ENCODE results near the gene RPL35.

Gene RPL35

GRCh38 chr9:124861342-124862229, at the start of gene RPL35, which contains the start of gene ARPC5L:
TSS of gene RPL35 (minus strand) at chr9:124861957. CDS start at chr9:124861912, 45 bp downstream.
TSS of gene ARPC5L (plus strand) at chr9:124862130. CDS start at chr9:124869291, 7,161 bp downstream.
- H3K27ac ChIP-seq (ENCODE audit: low read length) = peak within 1 kb of the TSS; percentile 75
- H3K4me1 ChIP-seq (ENCODE audit: control insufficient read depth, low read depth, low read length) = peaks cover 7% of the 10 kb centered on the region
- peak within 1 kb of the TSS; percentile 97 for H3K9ac ChIP-seq (ENCODE audit: low read length)
- H3K36me3 ChIP-seq (ENCODE audit: control insufficient read depth, low read depth, low read length) = peaks cover 43% of the 10 kb centered on the region
- peak within 1 kb of the TSS; percentile 99 for H3K4me3 ChIP-seq (ENCODE audit: low read length)
- no peaks in the 10 kb centered on the region for H3K27me3 ChIP-seq (ENCODE audit: control insufficient read depth, insufficient read depth, low read length)
- H3K9me3 ChIP-seq (ENCODE audit: control insufficient read depth, low read depth, low read length) = no peaks in the 10 kb centered on the region

DNA sequence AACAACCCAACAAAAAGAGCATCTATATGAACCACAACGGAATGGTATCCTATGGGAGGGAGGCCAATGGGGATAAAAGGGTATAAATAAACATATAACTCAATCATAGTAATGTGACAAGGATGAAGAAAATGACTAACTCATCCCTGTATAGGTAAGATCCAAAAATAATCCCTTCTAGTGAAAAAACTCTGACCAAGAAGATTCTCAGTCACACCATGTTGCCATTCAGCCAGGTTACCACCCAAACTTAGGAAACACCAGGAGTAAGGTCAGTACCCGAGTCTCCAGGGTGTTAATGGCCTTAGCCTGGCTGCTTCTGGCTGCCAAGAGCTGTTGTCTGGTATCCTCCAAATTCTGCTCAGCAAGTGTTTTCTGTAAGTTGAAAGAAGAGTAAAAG, 46.3 kb upstream of the RPL35 start:
- no peak overlapping the region for H3K9ac ChIP-seq (ENCODE audit: low read length)
- H3K27me3 ChIP-seq (ENCODE audit: control insufficient read depth, insufficient read depth, low read length) = no peaks in the 10 kb centered on the region
- H3K36me3 ChIP-seq (ENCODE audit: control insufficient read depth, low read depth, low read length) = no peaks in the 10 kb centered on the region
- H3K27ac ChIP-seq (ENCODE audit: low read length) = no peak overlapping the region
- no peaks in the 10 kb centered on the region for H3K9me3 ChIP-seq (ENCODE audit: control insufficient read depth, low read depth, low read length)
- no peak overlapping the region for H3K4me3 ChIP-seq (ENCODE audit: low read length)
- H3K4me1 ChIP-seq (ENCODE audit: control insufficient read depth, low read depth, low read length) = no peaks in the 10 kb centered on the region

DNA sequence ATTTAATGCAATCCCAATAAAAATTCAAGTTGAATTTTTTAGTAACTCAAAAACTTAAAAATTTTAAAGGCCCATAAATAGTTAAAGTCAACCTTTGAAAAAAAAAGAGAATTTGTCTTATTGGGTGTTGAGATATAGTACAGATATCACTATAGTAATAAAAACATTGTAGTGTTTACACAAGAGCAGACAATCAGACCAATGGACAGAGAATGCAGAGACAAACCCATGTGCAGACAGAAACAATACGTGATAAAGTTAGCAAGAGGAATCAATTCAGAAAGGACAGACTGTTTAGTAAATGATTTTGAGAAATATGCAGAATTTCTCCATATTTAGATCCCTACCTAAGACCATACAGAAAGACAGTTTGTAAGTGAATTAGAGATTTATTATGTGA, 45.2 kb upstream of the RPL35 start:
- H3K27me3 ChIP-seq (ENCODE audit: control insufficient read depth, insufficient read depth, low read length) = no peaks in the 10 kb centered on the region
- no peak overlapping the region for H3K27ac ChIP-seq (ENCODE audit: low read length)
- no peak overlapping the region for H3K9ac ChIP-seq (ENCODE audit: low read length)
- no peaks in the 10 kb centered on the region for H3K4me1 ChIP-seq (ENCODE audit: control insufficient read depth, low read depth, low read length)
- H3K36me3 ChIP-seq (ENCODE audit: control insufficient read depth, low read depth, low read length) = no peaks in the 10 kb centered on the region
- H3K9me3 ChIP-seq (ENCODE audit: control insufficient read depth, low read depth, low read length) = no peaks in the 10 kb centered on the region
- no peak overlapping the region for H3K4me3 ChIP-seq (ENCODE audit: low read length)

GRCh38 chr9:124899845-124900244, 38.1 kb upstream of the RPL35 start:
- Histone ChIP-seq H3K4me3 (ENCODE audit: low read length) (no peak overlapping the region), H3K4me1 (ENCODE audit: control insufficient read depth, low read depth, low read length) (no peaks in the 10 kb centered on the region), H3K27me3 (ENCODE audit: control insufficient read depth, insufficient read depth, low read length) (no peaks in the 10 kb centered on the region), H3K27ac (ENCODE audit: low read length) (no peak overlapping the region), H3K9me3 (ENCODE audit: control insufficient read depth, low read depth, low read length) (no peaks in the 10 kb centered on the region), H3K9ac (ENCODE audit: low read length) (no peak overlapping the region), H3K36me3 (ENCODE audit: control insufficient read depth, low read depth, low read length) (no peaks in the 10 kb centered on the region)

GRCh38 chr9:124897570-124898460, 36.1 kb upstream of the RPL35 start:
- no peak overlapping the region for H3K27ac ChIP-seq (ENCODE audit: low read length)
- H3K9ac ChIP-seq (ENCODE audit: low read length) = no peak overlapping the region
- H3K4me3 ChIP-seq (ENCODE audit: low read length) = no peak overlapping the region
- no peaks in the 10 kb centered on the region for H3K9me3 ChIP-seq (ENCODE audit: control insufficient read depth, low read depth, low read length)
- H3K36me3 ChIP-seq (ENCODE audit: control insufficient read depth, low read depth, low read length) = no peaks in the 10 kb centered on the region
- no peaks in the 10 kb centered on the region for H3K4me1 ChIP-seq (ENCODE audit: control insufficient read depth, low read depth, low read length)
- no peaks in the 10 kb centered on the region for H3K27me3 ChIP-seq (ENCODE audit: control insufficient read depth, insufficient read depth, low read length)

GRCh38 chr9:124894741-124895170, 33.0 kb upstream of the RPL35 start:
- Histone ChIP-seq H3K27me3 (ENCODE audit: control insufficient read depth, insufficient read depth, low read length) (no peaks in the 10 kb centered on the region), H3K27ac (ENCODE audit: low read length) (no peak overlapping the region), H3K36me3 (ENCODE audit: control insufficient read depth, low read depth, low read length) (no peaks in the 10 kb centered on the region), H3K9ac (ENCODE audit: low read length) (no peak overlapping the region), H3K4me1 (ENCODE audit: control insufficient read depth, low read depth, low read length) (no peaks in the 10 kb centered on the region), H3K4me3 (ENCODE audit: low read length) (no peak overlapping the region), H3K9me3 (ENCODE audit: control insufficient read depth, low read depth, low read length) (no peaks in the 10 kb centered on the region)

GRCh38 chr9:124894035-124894740, 32.4 kb upstream of the RPL35 start:
- H3K27ac ChIP-seq (ENCODE audit: low read length) = no peak overlapping the region
- no peaks in the 10 kb centered on the region for H3K4me1 ChIP-seq (ENCODE audit: control insufficient read depth, low read depth, low read length)
- H3K9ac ChIP-seq (ENCODE audit: low read length) = no peak overlapping the region
- H3K9me3 ChIP-seq (ENCODE audit: control insufficient read depth, low read depth, low read length) = no peaks in the 10 kb centered on the region
- no peaks in the 10 kb centered on the region for H3K36me3 ChIP-seq (ENCODE audit: control insufficient read depth, low read depth, low read length)
- H3K27me3 ChIP-seq (ENCODE audit: control insufficient read depth, insufficient read depth, low read length) = no peaks in the 10 kb centered on the region
- H3K4me3 ChIP-seq (ENCODE audit: low read length) = no peak overlapping the region

DNA sequence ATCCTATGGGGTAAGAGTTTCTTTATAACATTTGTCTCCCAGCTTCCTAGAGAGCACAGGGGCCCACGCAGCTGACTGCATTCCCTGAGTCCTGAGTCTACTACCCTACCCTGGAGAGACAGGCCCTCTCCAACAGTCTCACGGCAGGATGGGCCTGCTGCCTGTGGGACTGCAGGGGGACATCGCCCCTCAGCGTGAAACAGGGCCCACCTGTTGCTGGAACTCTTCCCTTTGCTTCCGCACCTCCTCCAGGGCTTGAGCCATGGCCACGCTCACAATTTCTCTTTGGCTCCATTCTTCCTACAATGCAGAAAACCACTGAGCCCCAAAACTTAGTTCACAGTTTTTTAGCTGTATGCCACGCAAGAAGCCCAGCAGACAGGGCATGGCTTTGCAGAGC, 28.4 kb upstream of the RPL35 start:
- Histone ChIP-seq H3K9ac (ENCODE audit: low read length) (no peak overlapping the region), H3K4me3 (ENCODE audit: low read length) (no peak overlapping the region), H3K9me3 (ENCODE audit: control insufficient read depth, low read depth, low read length) (no peaks in the 10 kb centered on the region), H3K36me3 (ENCODE audit: control insufficient read depth, low read depth, low read length) (no peaks in the 10 kb centered on the region), H3K27me3 (ENCODE audit: control insufficient read depth, insufficient read depth, low read length) (no peaks in the 10 kb centered on the region), H3K27ac (ENCODE audit: low read length) (no peak overlapping the region), H3K4me1 (ENCODE audit: control insufficient read depth, low read depth, low read length) (no peaks in the 10 kb centered on the region)

DNA sequence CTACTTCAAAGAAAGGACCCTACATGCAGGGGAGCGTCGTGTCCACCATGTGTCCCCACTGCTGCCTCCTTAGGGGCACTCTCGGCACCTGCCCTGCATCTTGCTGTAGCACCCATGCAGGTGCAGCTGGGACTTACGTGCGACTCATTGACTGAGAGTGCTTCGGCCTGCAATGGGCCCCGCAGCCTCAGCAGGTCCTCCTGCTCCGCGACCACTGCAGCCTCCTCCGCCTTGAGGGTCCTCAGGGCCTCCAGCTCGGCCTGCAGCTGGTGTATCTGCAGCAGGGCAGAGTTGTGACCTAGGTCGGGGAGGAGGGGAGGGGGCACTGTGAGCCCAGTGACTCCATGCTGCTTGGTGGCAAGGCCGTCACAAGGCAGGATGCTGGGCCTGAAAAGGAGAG, 27.2 kb upstream of the RPL35 start:
- H3K27ac ChIP-seq (ENCODE audit: low read length) = no peak overlapping the region
- H3K36me3 ChIP-seq (ENCODE audit: control insufficient read depth, low read depth, low read length) = no peaks in the 10 kb centered on the region
- H3K9me3 ChIP-seq (ENCODE audit: control insufficient read depth, low read depth, low read length) = no peaks in the 10 kb centered on the region
- H3K27me3 ChIP-seq (ENCODE audit: control insufficient read depth, insufficient read depth, low read length) = no peaks in the 10 kb centered on the region
- peaks cover 5% of the 10 kb centered on the region for H3K4me1 ChIP-seq (ENCODE audit: control insufficient read depth, low read depth, low read length)
- H3K9ac ChIP-seq (ENCODE audit: low read length) = no peak overlapping the region
- no peak overlapping the region for H3K4me3 ChIP-seq (ENCODE audit: low read length)

GRCh38 chr9:124887832-124888231, 26.1 kb upstream of the RPL35 start:
- Histone ChIP-seq H3K4me1 (ENCODE audit: control insufficient read depth, low read depth, low read length) (peaks cover 5% of the 10 kb centered on the region), H3K36me3 (ENCODE audit: control insufficient read depth, low read depth, low read length) (no peaks in the 10 kb centered on the region), H3K9me3 (ENCODE audit: control insufficient read depth, low read depth, low read length) (no peaks in the 10 kb centered on the region), H3K4me3 (ENCODE audit: low read length) (no peak overlapping the region), H3K27ac (ENCODE audit: low read length) (no peak overlapping the region), H3K27me3 (ENCODE audit: control insufficient read depth, insufficient read depth, low read length) (no peaks in the 10 kb centered on the region), H3K9ac (ENCODE audit: low read length) (no peak overlapping the region)

DNA sequence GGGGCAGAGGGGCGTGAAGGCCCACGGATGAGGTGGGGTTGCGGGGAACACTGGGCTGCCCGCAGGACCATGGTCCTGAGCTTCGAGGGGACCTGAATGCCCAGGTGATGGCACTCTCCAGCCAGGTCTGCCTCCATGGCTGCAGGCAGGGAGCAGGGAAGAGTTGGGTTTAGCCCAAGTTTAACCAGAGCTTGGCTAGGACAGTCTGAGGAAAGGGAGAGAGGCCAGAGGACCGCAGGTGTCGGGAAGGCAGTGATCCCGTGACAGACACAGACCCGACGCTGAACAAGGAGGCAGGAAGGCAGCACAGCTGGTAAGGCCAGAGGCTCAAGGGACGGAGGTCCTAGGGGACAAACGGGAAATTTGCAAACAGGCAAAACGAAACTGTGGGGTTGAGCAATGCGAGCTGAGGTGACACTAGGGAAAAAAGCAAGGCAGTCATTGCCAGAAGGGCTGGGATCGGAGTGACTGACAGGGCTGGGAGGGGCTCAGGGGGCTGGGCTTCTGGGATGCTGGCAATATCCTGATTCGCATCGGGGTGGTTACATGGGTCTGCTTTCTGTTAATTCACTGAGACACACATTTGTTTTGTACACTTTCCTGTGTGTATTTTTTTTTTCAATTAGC, 25.2 kb upstream of the RPL35 start:
- Histone ChIP-seq H3K36me3 (ENCODE audit: control insufficient read depth, low read depth, low read length) (no peaks in the 10 kb centered on the region), H3K9ac (ENCODE audit: low read length) (no peak overlapping the region), H3K4me3 (ENCODE audit: low read length) (no peak overlapping the region), H3K27me3 (ENCODE audit: control insufficient read depth, insufficient read depth, low read length) (no peaks in the 10 kb centered on the region), H3K4me1 (ENCODE audit: control insufficient read depth, low read depth, low read length) (peaks cover 7% of the 10 kb centered on the region), H3K27ac (ENCODE audit: low read length) (no peak overlapping the region), H3K9me3 (ENCODE audit: control insufficient read depth, low read depth, low read length) (no peaks in the 10 kb centered on the region)

Data from iPS-18a (cell line).